Kidney epithelial cell (primary cell): Measurements from ENCODE around the gene SORCS2. TPM values are rescaled to one million over a fixed set of nuclear protein-coding genes. Genes with fewer than 3 reads are reported as not detected.

Experiments used
- DNase-seq: peaks from one replicate; pipeline ENCODE4 v3.0.0-alpha.2; 2010; ENCODE audit warnings: low read depth
- H3K27me3 ChIP-seq: 2 replicates; pipeline ENCODE4 v1.6.0; 2011; ENCODE audit warnings: low read length; ENCODE audit not compliant: control insufficient read depth, insufficient read depth
- H3K36me3 ChIP-seq: 2 replicates; pipeline ENCODE4 v1.5.1; 2011; ENCODE audit warnings: low read length; ENCODE audit not compliant: control insufficient read depth, insufficient read depth
- H3K4me3 ChIP-seq: 2 replicates; pipeline ENCODE4 v1.5.1; 2011; ENCODE audit warnings: low read depth, mild to moderate bottlenecking, control low read depth, low read length
- CTCF ChIP-seq: IDR thresholded peaks from 2 replicates; pipeline ENCODE4 v1.5.1; 2011; ENCODE audit warnings: mild to moderate bottlenecking, moderate library complexity, low read length, control low read depth, inconsistent platforms; ENCODE audit not compliant: insufficient read depth, poor library complexity, severe bottlenecking
- total RNA-seq: library from RNA; depleted of rRNA; stranded (reverse); fragments of >200 nt; gene quantifications from 2 replicates; pipeline ENCODE4 v1.2.3, GENCODE V29; 2015

The SORCS2 gene
- total RNA-seq, 1 donor from 2014 or later: 1.4 TPM

- H3K36me3 ChIP-seq: no peaks in the 10 kb centered on the region
- no peak overlapping the region for H3K4me3 ChIP-seq
- TF ChIP-seq CTCF: no peak
- peaks cover 11% of the 10 kb centered on the region for H3K27me3 ChIP-seq
- no peak for DNase-seq
Measured at GRCh38 chr4:7678318-7678852, 486.0 kb downstream of the SORCS2 start.

GRCh38 chr4:7679406-7680040, 487.2 kb downstream of the SORCS2 start:
- no peak for DNase-seq
- H3K36me3 ChIP-seq: no peaks in the 10 kb centered on the region
- no peak overlapping the region for H3K4me3 ChIP-seq
- TF ChIP-seq CTCF: no peak
- peaks cover 9% of the 10 kb centered on the region for H3K27me3 ChIP-seq

GRCh38 chr4:7680106-7680505, 487.8 kb downstream of the SORCS2 start:
- peaks cover 5% of the 10 kb centered on the region for H3K27me3 ChIP-seq

GRCh38 chr4:7680731-7681130, 488.4 kb downstream of the SORCS2 start:
- no peak for TF ChIP-seq CTCF
- H3K4me3 ChIP-seq: no peak overlapping the region
- no peak for DNase-seq
- H3K36me3 ChIP-seq: no peaks in the 10 kb centered on the region
- peaks cover 5% of the 10 kb centered on the region for H3K27me3 ChIP-seq

More at GRCh38 chr4:7680106-7680505, 487.8 kb downstream of the SORCS2 start:
- no peak for TF ChIP-seq CTCF
- DNase-seq: no peak
- Histone ChIP-seq H3K36me3 (no peaks in the 10 kb centered on the region), H3K4me3 (no peak overlapping the region)

- DNase-seq: no peak
- TF ChIP-seq CTCF: no peak
- H3K36me3 ChIP-seq: no peaks in the 10 kb centered on the region
- peaks cover 8% of the 10 kb centered on the region for H3K27me3 ChIP-seq
- H3K4me3 ChIP-seq: no peak overlapping the region
Measured at GRCh38 chr4:7683126-7683703, 490.9 kb downstream of the SORCS2 start.

GRCh38 chr4:7684294-7684693, 492.0 kb downstream of the SORCS2 start:
- no peaks in the 10 kb centered on the region for H3K36me3 ChIP-seq
- H3K4me3 ChIP-seq: no peak overlapping the region
- H3K27me3 ChIP-seq: peaks cover 3% of the 10 kb centered on the region

More at GRCh38 chr4:7684294-7684693, 492.0 kb downstream of the SORCS2 start:
- no peak for TF ChIP-seq CTCF
- no peak for DNase-seq
